ENCODE results near the gene TMC8.

- no peak for TF ChIP-seq GATA2 (IDR thresholded peaks at IDR 0.05; ENCODE audit: low read depth, low read length)
- TF ChIP-seq GATA3 (IDR thresholded peaks at IDR 0.05; ENCODE audit: low read depth, low read length) = no peak
Observed at GRCh38 chr17:78107976-78108725, 22.4 kb upstream of the TMC8 start.
